Hepatic stellate cell (primary cell): Measurements from ENCODE around the gene KCNH3.

ENCODE experiments used
- DNase-seq: peaks from one replicate; pipeline ENCODE4 v3.0.0; 2011; ENCODE audit warnings: low spot score

Gene KCNH3

DNA sequence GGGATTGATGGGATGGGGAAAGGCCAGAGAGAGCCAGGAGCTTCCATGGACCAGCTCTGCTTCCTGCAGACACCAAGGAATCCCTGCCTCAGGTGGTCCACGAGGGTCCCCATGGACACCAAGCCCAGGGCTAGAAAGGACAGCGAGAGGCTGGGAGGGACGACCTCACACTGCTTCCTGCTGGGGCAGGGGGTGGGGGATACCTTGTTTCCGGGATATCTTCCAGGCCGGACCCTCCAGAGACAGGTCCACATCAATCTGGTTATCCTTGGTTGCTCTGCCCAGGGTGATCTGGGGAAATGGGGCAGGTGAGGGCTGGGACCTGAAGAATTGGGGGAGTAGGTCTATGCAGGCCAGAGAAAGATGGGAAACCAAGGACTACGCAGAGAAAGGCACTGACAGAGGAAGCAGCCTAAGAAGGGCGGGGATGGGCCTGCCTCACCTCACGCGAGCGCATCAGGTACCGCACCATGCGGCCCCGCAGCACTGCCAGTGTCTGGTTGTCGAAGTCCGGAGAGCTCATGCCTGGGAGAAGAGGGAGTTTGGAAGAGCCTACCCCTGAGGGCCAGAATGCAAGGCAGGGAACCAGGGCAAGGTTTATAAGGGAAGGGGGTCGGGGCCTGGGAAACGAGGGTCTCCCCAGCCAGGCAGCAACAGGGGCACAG lies 20.3 kb downstream of the KCNH3 start:
- no peak for DNase-seq

DNA sequence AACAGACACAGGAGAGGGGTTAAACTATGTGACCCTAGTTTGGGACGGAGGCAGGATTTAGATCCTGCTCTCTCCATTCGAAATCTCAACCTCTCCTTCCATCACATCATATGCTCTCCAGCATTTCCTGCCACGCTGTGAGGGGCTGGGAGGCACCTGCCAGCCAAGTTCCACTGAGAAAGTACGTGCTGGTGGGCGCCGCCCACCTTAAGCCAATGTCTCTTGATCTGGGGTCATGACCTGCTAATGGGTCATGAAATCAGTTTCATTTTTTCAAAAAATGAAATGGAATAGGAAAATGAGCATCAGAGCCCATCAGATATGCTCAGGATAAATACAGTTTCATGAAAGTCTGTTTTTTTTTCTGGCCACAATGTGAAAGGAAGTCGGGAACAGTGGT lies 21.9 kb downstream of the KCNH3 start:
- no peak for DNase-seq

DNA sequence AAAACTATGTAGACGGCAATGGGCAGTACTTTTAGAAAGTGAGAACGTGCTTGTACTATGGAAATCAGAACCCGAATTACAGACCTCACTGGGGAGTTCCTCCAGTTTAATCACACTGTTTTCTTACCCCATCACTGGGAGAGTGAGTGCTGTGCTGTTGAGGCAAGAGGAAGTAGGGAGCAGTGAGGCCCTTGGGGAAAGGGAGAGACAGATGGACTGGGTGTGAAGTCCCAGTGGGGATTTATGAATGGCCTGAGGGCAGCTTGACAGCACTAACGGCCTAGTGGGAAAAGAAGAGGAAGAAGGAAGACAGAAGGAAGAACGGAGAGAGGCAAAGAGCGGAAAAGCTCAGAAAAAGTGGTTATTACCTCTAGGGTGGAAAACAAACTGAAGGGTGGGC lies 23.4 kb downstream of the KCNH3 start:
- no peak for DNase-seq

DNA sequence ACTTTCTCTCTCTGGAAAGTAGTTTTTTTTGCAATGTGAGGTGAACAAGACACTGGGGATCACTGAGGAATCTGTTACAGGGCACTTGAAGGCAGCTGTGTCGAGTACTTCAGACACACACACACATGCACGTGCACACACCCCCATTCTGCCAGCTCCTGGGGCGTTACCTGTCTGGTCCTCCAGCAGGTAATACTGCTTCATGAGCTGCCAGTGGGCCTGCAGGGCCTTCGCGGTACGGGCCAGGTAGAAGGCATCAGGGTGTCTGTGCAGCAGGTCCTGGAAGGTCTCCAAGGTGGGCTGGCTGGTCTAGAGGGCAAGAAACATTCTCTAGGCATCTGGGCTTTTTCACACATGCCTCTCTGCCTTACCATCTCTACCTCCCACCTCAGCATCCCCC lies 24.0 kb downstream of the KCNH3 start:
- DNase-seq: no peak

DNA sequence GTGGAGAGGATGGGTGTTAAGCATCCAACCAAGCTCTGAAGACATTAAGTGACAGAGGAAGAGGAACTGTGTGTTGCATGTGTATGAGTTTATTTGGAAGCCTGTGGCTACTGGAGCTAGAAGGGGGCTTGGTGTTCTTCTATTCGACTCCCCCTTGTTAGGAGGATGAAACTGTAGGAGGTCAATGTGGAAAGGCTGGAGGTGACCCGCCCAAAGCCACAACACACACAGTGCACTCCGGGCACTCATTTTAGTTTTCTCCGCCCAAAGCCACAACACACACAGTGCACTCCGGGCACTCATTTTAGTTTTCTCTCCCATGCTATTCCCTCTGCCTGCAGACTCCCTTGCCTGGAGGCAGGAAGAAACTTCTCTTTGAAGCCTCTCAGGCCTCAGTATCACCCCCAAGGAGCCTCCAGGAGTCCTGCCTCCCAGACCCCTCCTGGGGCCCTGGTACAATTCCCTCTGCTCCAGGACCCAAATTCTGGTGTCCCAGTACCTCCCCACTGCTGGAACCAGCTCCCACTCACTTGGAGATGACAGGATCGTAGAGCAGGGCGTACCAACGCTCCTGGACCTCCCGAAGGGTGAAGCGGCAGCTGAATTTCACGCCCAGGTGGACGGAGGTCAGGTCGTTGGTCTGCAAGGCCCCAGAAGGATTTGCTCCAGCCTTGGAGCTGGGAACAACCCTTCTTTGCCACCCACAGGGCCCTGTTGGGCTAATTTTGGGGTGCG lies 25.3 kb downstream of the KCNH3 start:
- DNase-seq: no peak

DNA sequence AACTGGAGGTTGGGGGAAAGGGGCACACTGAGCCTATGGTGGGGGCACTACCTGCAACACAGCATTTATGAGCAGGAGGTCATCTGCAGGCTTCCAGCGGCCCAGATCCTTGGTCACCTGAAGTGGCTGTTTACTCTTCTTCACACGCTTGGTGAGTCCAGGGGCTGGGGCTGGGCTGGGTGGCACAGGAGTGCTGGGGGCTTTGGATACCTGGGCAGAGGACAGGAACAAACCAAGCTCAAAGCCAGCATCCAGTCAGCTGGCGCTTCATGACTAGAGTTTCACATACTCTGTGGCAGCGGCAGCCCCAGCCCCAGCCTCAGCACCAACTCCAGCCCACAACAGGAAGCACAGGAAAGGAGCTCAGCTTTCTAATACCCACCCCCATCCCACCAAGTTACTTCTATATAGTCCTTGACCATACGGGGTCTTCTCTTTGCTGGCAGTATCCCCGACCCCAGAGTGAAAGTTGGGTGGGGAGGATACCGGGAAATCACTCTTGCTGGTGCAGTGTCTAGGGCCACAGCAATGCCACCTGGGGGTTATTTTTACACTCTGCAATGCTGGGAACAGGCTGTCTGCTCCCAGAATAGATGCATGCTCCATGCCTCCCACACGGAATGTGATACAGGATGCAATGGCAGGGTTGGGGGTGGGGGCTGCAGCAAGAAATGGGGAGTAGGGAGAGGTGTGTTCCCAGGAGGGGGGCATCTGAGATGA lies 26.0 kb downstream of the KCNH3 start:
- DNase-seq: no peak

DNA sequence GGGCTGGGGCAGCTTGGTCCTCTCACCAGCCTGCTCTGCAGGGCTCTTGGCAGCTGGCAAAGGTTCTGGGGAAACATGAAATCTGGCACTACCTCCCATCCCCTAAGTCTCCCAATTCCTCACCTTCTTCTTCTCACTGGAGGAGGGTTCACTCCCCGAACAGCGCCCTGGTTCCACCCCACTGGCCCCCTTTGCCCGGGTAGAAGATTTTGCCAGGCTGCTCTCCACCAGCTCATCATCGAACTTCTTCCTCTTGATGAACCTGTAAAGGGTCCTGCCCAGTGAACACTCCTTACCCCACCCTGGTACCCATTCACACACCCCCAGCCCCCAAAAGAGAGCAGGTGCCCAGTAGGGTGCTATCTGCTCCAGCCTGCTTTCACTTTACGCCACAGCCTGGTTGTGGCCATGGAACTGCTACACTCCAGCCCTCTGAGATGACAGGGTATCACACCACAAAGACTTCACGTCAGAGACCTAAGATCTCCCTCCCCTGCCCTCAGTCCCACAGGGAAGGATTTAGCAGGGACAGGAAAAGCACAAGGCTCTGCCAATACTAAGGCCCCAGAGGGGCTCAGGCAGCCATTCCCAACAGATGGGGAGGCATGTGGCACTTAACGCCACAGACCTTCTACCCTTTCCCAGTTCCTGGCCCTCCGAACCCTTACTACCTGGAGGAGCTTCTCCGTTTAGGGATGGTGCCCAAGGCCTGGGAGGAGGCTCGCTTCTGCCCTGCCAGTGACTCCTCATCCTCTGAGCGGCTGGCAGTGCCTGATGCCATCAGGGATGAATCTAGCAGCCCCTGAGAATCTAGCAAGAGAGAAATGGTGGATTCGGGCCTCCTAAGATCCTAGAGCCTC lies 26.8 kb downstream of the KCNH3 start:
- DNase-seq: no peak

DNA sequence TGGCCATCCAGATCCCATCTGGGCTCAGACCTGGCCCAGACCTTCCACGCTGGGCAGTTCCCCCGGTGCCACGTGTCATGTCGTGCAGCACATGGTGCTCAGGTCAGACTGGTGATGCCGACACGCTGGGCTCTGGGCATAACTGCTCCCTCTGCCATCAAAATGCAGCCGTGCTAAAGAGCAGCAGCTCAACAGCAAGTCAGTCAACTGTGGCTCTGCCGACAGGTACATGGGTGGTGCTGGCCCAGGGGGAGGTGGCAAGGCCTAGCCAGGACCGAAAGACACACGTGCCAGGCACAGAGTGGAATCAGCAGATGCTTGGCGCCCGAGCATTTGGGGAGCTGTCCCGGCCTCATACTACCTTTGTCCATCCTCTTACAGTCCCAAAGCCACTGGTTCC lies 27.5 kb downstream of the KCNH3 start:
- DNase-seq: no peak

DNA sequence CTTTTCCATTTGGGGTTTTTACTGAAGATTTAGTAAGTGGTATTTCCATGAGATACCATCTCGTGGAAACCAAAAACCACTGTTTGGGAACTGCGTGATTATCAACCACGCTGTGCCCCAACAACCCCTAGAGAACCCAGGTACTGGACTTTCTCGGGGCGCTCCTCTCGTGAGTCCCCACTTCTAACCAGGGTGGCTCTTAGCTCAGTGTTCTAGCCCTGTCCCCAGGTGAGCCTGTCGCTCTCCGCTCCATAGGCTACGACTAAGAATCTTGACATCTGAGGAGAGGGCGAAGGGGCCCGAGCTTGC lies 28.4 kb downstream of the KCNH3 start:
- no peak for DNase-seq

DNA sequence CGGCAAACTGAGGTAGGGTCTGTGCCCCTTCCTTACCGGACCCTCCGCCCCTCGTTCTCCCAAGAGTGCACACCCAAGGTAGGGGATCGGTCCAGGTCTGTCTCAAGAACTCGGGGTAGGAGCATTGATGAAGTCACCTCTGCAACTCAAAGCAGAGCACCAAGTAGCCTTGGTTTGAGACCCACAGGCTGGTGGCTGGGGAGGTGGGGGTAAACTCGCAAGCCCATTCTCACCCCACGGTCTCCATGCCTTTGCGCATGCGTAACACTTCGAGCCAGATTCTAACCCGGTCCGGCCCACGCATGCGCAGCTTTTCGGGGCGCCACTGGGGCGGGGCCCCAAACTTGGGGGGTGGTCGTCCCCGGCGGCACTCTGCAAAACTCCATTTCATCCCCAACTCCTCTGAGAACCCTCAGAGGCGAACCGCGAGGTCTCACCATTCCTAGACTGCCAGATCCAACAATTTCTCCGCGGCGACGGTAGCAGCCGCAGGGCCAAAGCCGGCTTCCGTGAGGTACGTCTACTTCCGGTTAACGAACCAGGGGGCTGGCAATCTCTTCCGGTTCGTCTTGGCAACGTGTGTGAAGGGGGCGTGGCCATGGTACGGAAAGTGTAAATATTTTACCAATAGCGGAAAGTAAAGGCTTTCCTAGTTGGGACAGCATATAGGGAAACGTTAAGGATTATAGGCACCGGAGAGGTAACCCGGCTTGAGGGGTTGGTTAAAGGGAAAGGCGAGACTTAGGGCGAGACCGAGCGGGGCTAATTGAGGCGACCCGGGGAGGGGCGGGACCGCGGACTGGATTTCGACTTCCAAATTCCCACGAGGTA lies 29.0 kb downstream of the KCNH3 start, which contains the start of gene MCRS1:
MCRS1 (minus strand) TSS at position 532 of the 831 bp plus-strand sequence. CDS start 1,411 bp downstream, outside the sequence.
- peak; percentile 99 for DNase-seq

DNA sequence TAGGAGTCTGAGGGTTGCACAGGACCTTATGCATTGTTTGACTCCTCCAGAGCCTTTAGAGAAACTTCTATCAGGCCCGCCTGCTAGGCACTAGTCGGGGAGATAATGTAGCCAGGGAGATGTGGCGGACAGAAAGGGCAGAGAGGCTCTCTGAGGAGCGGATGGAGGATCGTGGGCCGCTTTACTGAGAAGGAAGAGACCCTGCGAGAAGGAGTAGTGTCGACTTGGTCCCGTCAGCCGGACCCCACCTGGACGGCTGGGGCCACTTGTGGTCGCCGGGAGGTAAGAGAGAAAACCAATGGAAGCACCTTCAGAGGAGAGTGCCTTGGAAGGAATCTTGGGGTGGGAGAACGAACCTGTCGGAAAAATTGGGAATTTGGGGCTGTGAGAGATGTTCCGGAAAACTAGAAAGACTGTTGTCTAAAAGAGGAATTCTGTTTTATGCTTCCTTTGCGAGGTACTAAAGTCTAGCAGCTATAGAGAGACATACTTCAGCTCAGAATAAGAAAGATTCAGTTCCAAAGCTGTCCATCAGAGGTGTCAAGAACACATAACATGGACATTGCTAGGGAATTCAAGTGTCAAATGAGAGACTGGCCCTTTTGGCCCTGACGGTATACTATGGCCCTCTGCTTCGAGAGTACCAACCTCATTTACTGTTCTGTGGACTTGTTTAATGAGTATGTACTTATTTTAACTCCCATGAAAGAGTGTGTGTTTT lies 29.8 kb downstream of the KCNH3 start:
- DNase-seq: no peak

DNA sequence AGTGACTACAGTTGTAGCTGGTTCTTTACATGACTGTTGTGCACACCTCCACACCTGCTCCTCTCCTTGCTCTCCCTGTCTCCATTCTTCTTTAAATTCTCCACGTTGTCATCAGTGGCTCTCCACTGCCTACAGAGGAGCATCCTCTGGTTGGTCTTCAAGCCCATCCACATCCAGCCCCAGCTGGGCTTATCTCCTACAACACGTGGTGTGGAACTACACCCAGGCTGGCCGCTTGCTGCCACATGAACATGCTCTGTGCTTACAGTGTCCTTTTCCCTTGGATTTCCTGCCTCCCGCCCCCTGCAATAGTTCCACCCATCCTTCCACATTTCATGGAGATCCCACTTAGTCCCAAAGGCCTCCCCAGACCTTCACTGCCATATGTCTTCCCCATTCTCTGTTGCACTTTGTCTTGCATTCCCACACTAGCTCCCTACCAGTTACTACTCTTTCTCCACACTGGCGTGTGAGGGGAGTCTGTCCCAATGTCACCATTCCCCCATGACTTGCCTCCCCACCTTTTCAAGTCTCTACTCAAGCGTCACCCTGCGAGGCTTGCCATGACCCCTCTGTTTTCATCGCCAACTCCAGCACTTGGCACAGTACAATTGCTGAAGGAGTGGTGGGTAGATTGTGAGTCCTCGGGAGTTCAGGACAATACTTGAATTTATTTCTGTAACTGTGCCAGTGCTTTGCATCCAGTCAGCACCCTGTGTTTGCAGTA lies 38.9 kb downstream of the KCNH3 start:
- DNase-seq: no peak

DNA sequence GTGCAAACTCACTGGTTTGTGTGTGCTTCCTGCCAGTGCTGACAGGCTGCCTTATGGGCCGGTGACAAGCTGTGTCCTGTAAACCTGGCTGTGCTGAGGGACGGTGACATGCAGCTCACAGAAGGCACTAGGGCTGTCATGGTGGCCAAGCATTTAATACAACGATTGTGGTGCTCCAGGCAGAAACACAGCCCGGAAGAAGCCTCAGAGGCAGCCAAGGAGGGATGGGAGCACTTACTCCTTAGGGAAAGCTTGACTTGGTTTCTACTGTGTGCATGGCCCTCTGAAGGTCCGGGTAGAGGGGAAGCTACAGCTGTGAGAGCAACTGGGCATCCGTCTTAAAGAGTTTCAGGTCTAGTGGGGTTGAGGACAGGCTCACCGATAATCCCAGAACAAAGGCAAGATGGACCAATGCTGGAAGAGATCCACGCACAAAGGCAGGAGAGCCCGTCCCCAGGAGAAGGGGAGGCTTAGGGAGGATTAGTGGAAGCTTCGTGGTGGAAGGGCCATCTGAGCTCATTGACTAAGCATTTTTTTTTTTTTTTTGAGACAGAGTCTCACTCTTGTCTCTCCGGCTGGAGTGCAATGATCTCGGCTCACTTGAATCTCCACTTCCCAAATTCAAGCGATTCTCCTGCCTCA lies 39.8 kb downstream of the KCNH3 start:
- DNase-seq: no peak

DNA sequence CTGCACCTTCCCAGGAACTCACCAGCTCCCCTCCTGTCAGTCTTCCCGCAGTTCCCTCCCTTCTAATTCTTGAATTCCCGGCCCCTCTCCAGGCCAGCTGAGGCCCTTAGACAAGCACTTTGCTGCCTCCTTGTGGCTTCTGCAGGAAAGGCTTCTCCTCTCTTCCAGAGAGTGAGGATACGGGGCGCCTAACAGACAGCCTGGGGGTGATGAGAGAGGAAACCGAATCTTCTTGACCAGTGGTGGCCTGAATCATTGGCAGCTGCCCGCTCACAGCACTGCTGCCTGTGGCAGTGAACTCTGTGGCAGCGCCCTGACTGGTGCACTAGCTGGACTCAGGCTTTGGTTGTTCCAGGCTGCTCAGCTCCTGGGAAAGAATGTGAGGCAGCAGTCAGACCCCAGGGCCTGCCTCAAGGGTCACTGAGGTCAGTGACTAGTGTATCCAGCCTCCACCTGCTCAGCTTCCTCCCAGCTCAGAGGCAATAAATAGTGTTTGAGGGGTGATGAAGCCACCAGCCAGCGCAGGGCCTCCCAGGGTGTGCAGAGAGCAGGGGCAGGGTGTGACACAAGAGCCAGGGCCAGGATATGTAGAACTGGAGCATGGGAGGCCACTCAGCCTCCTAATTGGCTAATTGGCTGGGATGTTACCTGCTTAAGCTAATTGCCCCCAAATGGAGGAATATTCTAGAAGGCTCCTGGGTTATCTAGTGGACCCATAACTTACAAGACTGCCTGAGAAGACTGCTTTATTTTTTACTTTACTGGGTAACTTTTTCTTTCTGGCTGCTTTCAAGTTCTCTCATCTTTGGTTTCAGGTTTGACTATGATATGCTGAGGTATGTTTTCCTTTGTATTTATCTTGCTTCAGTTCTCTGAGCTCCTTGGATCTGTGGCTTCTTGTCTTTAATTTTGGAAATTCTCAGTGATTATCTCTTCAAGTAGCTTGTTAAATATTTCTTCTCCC lies 42.0 kb downstream of the KCNH3 start:
- peak; percentile 79 for DNase-seq

DNA sequence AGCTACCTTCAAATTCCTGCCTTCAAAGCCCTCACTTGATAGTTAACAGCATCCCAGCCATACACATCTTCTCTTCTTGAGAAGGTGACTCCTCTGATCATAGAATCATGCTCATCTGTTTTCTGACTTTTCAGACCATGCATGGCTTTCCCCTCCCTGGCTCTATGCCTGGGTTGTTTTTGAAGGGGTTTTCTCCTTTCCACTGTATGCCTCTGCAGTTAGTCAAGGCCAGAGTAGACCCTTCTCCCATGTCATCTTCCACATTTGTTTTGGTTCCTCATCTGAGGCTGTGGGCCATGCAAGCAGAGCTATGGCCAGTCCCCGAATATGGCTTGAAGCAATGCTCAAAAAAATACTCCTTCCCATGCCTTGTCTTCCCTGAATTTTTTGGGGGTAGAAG lies 43.4 kb downstream of the KCNH3 start:
- no peak for DNase-seq

DNA sequence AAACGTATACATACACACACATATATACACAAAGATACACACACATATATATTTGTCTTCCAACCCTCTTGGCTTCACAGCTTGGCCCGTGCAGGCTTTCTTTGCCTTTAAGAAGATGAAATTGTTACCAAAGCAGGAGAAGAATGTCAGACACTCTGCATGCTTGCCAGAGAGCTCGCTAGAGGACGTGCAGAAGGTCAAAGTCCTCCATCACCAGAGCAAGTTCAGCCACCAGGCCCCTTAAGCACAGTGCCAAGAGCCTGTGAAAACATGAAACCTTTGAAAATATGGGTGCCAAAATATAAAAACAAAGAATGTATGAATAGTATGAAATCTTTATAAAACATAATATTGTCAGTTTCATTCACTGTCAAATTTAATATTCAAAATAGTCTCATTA lies 44.0 kb downstream of the KCNH3 start:
- DNase-seq: no peak

DNA sequence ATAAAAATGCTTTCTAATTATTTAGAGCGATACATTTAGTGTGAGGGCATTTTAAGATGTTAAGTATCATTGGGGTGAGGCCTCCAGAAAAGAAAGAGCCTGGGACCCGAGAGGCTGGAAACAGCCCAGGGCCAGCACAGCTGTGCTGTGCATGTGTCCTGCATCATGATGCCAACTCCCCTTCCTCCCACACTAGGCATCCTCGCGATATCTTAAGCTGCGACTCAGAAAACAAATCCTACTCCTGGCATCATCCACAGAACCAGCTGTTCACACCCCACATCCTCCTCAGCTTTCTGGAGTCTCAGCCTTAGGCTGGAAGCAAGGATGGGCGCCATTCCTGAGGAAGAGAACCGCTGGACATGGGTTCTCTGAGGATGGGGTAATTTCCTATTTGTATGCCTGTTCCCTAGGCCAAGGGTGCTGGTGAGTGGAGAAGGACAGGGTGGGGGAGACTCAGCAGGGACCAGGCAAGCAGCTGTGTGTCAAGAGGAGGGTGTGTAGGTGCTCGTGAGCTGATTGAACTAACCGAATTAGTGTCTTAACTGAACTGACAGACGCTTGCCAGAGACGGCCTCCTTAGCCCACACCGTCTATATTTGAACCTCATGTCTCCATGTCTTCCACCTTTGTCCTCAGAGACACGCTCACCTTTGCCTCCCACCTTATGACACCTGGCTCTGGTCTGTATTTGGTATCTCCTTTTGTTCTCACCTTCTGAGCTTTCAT lies 44.7 kb downstream of the KCNH3 start:
- DNase-seq: no peak

DNA sequence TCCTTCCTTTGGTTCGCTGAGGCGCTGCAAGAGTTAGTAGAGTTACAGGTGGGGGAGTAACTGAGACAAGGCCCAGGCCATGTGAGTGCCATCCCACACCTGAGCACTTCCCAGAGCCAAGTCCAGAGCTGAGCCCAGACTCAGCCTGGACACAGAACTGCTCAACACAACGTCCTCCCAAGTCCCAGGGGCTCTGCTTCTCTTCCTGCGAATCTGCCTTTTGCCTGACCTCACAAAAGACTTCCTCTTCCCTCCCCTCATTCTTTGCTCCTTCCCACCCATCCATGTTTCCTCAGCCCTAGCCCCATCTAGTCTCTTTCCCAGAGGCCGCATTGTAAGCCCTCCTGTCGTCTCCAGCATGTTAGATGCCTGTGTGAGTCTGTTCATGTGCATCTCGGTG lies 45.8 kb downstream of the KCNH3 start:
- no peak for DNase-seq
